ENCODE measurements around the gene PNMT. TPM values are rescaled to one million over a fixed set of nuclear protein-coding genes. Genes with fewer than 3 reads are reported as not detected.

Gene PNMT
- total RNA-seq, 6 experiments from 2014 or later: 0.37 TPM; not detected in 4

- TF ChIP-seq, protein P1, sequence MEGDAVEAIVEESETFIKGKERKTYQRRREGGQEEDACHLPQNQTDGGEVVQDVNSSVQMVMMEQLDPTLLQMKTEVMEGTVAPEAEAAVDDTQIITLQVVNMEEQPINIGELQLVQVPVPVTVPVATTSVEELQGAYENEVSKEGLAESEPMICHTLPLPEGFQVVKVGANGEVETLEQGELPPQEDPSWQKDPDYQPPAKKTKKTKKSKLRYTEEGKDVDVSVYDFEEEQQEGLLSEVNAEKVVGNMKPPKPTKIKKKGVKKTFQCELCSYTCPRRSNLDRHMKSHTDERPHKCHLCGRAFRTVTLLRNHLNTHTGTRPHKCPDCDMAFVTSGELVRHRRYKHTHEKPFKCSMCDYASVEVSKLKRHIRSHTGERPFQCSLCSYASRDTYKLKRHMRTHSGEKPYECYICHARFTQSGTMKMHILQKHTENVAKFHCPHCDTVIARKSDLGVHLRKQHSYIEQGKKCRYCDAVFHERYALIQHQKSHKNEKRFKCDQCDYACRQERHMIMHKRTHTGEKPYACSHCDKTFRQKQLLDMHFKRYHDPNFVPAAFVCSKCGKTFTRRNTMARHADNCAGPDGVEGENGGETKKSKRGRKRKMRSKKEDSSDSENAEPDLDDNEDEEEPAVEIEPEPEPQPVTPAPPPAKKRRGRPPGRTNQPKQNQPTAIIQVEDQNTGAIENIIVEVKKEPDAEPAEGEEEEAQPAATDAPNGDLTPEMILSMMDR (IDR thresholded peaks at IDR 0.05): no peak
- TF ChIP-seq POLR2A (IDR thresholded peaks at IDR 0.05): no peak
- no peaks in the 10 kb centered on the region for H3K36me3 ChIP-seq
- peaks cover 0 to 7% (median 0%) of the 10 kb centered on the region in 4 donors for H3K4me1 ChIP-seq
- no peaks in the 10 kb centered on the region for H3K27me3 ChIP-seq
- intact Hi-C loops (cut with DNase I): no loop called here
- DNase-seq: no peak
- ATAC-seq: no peak
- no peaks in the 10 kb centered on the region for H3K9me3 ChIP-seq
- WGBS (ENCODE audit: insufficient coverage, low coverage, low lambda C conversion rate, missing lambda C conversion rate): 92% methylated on average over 11 of the region's 11 CpGs
- H3K4me3 ChIP-seq: no peak overlapping the region
- H3K27ac ChIP-seq: no peak overlapping the region
Measured at GRCh38 chr17:39650121-39650579, 18.1 kb upstream of the PNMT start.

GRCh38 chr17:39651923-39652586 lies 16.2 kb upstream of the PNMT start:
- no peak for DNase-seq
- Histone ChIP-seq H3K27ac (no peak overlapping the region), H3K27me3 (no peaks in the 10 kb centered on the region), H3K4me3 (no peak overlapping the region), H3K36me3 (no peaks in the 10 kb centered on the region), H3K9me3 (no peaks in the 10 kb centered on the region), H3K4me1 (peaks cover 0 to 7% (median 0%) of the 10 kb centered on the region in 4 donors)
- intact Hi-C loops (cut with DNase I): no loop called here
- TF ChIP-seq, protein P1 (IDR thresholded peaks at IDR 0.05): no peak
- no peak for TF ChIP-seq POLR2A (IDR thresholded peaks at IDR 0.05)
- 63% methylated on average over 4 of the region's 8 CpGs for WGBS (ENCODE audit: insufficient coverage, low coverage, low lambda C conversion rate, missing lambda C conversion rate)
- no peak for ATAC-seq

GRCh38 chr17:39652587-39653315 lies 15.5 kb upstream of the PNMT start:
- Histone ChIP-seq H3K27me3 (no peaks in the 10 kb centered on the region), H3K4me1 (peaks cover 0 to 7% (median 0%) of the 10 kb centered on the region in 4 donors), H3K4me3 (no peak overlapping the region), H3K36me3 (no peaks in the 10 kb centered on the region), H3K9me3 (no peaks in the 10 kb centered on the region), H3K27ac (no peak overlapping the region)
- DNase-seq: no peak
- intact Hi-C loops (cut with DNase I): no loop called here
- peak in 2 of 4 donors; percentile 24 to 31 for ATAC-seq
- TF ChIP-seq, protein P1 (IDR thresholded peaks at IDR 0.05): no peak
- no peak for TF ChIP-seq POLR2A (IDR thresholded peaks at IDR 0.05)
- 54% methylated on average over 5 of the region's 7 CpGs for WGBS (ENCODE audit: insufficient coverage, low coverage, low lambda C conversion rate, missing lambda C conversion rate)

GRCh38 chr17:39653316-39653661 lies 15.0 kb upstream of the PNMT start:
- H3K4me1 ChIP-seq: peaks cover 0 to 7% (median 0%) of the 10 kb centered on the region in 4 donors
- 70% methylated on average over 5 of the region's 12 CpGs for WGBS (ENCODE audit: insufficient coverage, low coverage, low lambda C conversion rate, missing lambda C conversion rate)
- no peaks in the 10 kb centered on the region for H3K36me3 ChIP-seq
- H3K9me3 ChIP-seq: no peaks in the 10 kb centered on the region
- ATAC-seq (peak in 1 of 4 donors; percentile 11), DNase-seq (no peak)
- no peak overlapping the region for H3K4me3 ChIP-seq
- no peaks in the 10 kb centered on the region for H3K27me3 ChIP-seq
- intact Hi-C loops (cut with DNase I): no loop called here
- no peak overlapping the region for H3K27ac ChIP-seq
- TF ChIP-seq, protein P1 (IDR thresholded peaks at IDR 0.05): no peak
- no peak for TF ChIP-seq POLR2A (IDR thresholded peaks at IDR 0.05)

All from right lobe of liver (tissue), 6 donors.